K562 (cell line): ENCODE results near the gene HDC.

Experiments
- CTBP1 ChIP-seq: fragments of 450-650 bp; IDR thresholded peaks from 2 replicates; pipeline ENCODE4 v1.6.1; 2016; ENCODE audit warnings: borderline replicate concordance
- ESRRA ChIP-seq: fragments of 450-650 bp; IDR thresholded peaks from 2 replicates; pipeline ENCODE4 v1.6.1; 2014; ENCODE audit warnings: low read depth, mild to moderate bottlenecking, moderate library complexity, borderline replicate concordance
- GATAD2A ChIP-seq: fragments of 450-650 bp; IDR thresholded peaks from 2 replicates; pipeline ENCODE4 v1.6.1; 2017
- PHF8 ChIP-seq: fragments of 200-600 bp; sonication (generic); IDR thresholded peaks from 2 replicates; pipeline ENCODE4 v1.6.1; 2012; ENCODE audit warnings: mixed run types, mild to moderate bottlenecking, inconsistent platforms, low read length, moderate library complexity, borderline replicate concordance
- POLR2AphosphoS5 ChIP-seq: IDR thresholded peaks from 2 replicates; pipeline ENCODE4 v1.6.1; 2011; ENCODE audit warnings: mild to moderate bottlenecking, low read depth, low read length, moderate library complexity; ENCODE audit not compliant: control insufficient read depth, insufficient read depth
- SRSF9 ChIP-seq: fragments of 200-400 bp; formaldehyde crosslinking; IDR thresholded peaks from 2 replicates; pipeline ENCODE4 v1.6.1; 2017; ENCODE audit warnings: low read depth, low read length, borderline replicate concordance
- TBP ChIP-seq: optimal IDR thresholded peaks from 2 replicates; pipeline ENCODE3; 2011; ENCODE audit warnings: low read depth, low read length, improper control_type of control experiment
- TCF7L2 ChIP-seq: fragments of 150-350 bp; IDR thresholded peaks from 2 replicates; pipeline ENCODE4 v1.6.1; 2016; ENCODE audit warnings: low read depth, mild to moderate bottlenecking, low read length, moderate library complexity
- TEAD1 ChIP-seq, 2 experiments: fragments of 450-650 bp in 1 of 2; sonication (generic) in 1 of 2; formaldehyde crosslinking; IDR thresholded peaks; 2 replicates each; pipeline versions ENCODE4 v1.4.0 to v1.8.0; 2020 to 2022; ENCODE audit warnings: mild to moderate bottlenecking in 2 of 2, missing genetic modification reagents in 1 of 2
- THRA ChIP-seq: fragments of 450-650 bp; IDR thresholded peaks from 2 replicates; pipeline ENCODE4 v1.6.1; 2017; ENCODE audit warnings: mild to moderate bottlenecking, moderate library complexity
- ZNF121 ChIP-seq: sonication (generic); formaldehyde crosslinking; conservative IDR thresholded peaks from 2 replicates; pipeline ENCODE4 v1.8.0; 2022; ENCODE audit warnings: missing genetic modification reagents
- ZNF41 ChIP-seq: fragments of 250-450 bp; sonication (Bioruptor Pico); conservative IDR thresholded peaks from 2 replicates; pipeline ENCODE4 v1.4.0; 2020; ENCODE audit warnings: mild to moderate bottlenecking

DNA sequence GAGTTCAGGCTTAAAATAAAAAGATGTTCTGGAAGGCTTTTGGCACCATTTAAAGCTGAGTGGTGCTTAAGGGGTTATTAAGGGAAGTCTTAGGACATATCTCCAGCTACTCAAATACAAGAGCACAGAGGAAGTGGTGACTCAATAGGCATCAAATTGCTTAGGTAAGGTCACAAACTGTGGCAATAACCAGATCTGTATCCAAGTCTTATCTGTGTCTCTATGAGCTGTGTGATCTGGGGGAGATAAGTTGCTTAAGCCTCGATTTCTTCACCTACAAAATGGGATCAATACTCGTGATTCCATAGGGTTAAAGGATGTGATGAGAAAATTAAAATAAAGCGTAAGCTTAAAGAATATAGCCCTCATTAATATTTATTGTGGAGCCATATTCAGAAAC, 7.6 kb downstream of the HDC start:
- TF ChIP-seq ZNF121, result no peak
- TF ChIP-seq SRSF9, result no peak
- no peak for TF ChIP-seq PHF8
- TF ChIP-seq GATAD2A, result no peak
- no peak for TF ChIP-seq TEAD1 (CRISPR knock-in tag; IDR thresholded peaks at IDR 0.05)
- TF ChIP-seq ESRRA, result no peak
- no peak for TF ChIP-seq THRA
- TF ChIP-seq CTBP1, result 0 out of 2 replicates have a peak, but pooled peaks have one; percentile 31
- no peak for TF ChIP-seq TCF7L2
- no peak for TF ChIP-seq TBP
- no peak for TF ChIP-seq ZNF41 (CRISPR knock-in tag)
- no peak for TF ChIP-seq POLR2AphosphoS5
